Karpas-422 (cell line): ENCODE data around the gene HACD2. TPM values are rescaled to one million over a fixed set of nuclear protein-coding genes. Genes with fewer than 3 reads are reported as not detected.

Source experiments
- DNase-seq: peaks from one replicate; pipeline ENCODE4 v3.0.0-alpha.2; 2015
- H2AFZ ChIP-seq: fragments of 200-600 bp; sonication (generic); 2 replicates; pipeline ENCODE4 v1.6.1; 2014; ENCODE audit warnings: antibody characterized with exemption, low read length, mixed read lengths
- H3K27ac ChIP-seq: fragments of 200-600 bp; sonication (generic); 2 replicates; pipeline ENCODE4 v1.5.1; 2014; ENCODE audit warnings: mild to moderate bottlenecking, low read length, moderate library complexity
- H3K27me3 ChIP-seq: fragments of 200-600 bp; sonication (generic); 2 replicates; pipeline ENCODE4 v1.6.1; 2014; ENCODE audit warnings: low read length, mixed read lengths
- H3K36me3 ChIP-seq: fragments of 200-600 bp; sonication (generic); 2 replicates; pipeline ENCODE4 v1.6.1; 2014; ENCODE audit warnings: low read length, mixed read lengths; ENCODE audit not compliant: insufficient read depth
- H3K4me1 ChIP-seq: fragments of 200-600 bp; sonication (generic); 2 replicates; pipeline ENCODE4 v1.6.1; 2014; ENCODE audit warnings: mild to moderate bottlenecking, low read length, mixed read lengths
- H3K4me2 ChIP-seq: fragments of 200-600 bp; sonication (generic); 2 replicates; pipeline ENCODE4 v1.6.1; 2014; ENCODE audit warnings: low read length, low read depth, mild to moderate bottlenecking; ENCODE audit not compliant: poor library complexity, severe bottlenecking
- H3K4me3 ChIP-seq: fragments of 200-600 bp; sonication (generic); 2 replicates; pipeline ENCODE4 v1.5.1; 2014; ENCODE audit warnings: mild to moderate bottlenecking, antibody characterized with exemption, low read length, mixed read lengths
- H3K79me2 ChIP-seq: fragments of 200-600 bp; sonication (generic); 2 replicates; pipeline ENCODE4 v1.6.1; 2014; ENCODE audit warnings: mild to moderate bottlenecking, low read length, mixed read lengths
- H3K9ac ChIP-seq: fragments of 200-600 bp; sonication (generic); 2 replicates; pipeline ENCODE4 v1.6.0; 2014; ENCODE audit warnings: low read length
- H3K9me2 ChIP-seq: fragments of 200-600 bp; sonication (generic), shearing (Covaris generic); replicated peaks from 2 replicates; pipeline ENCODE4 v1.6.0; 2014; ENCODE audit warnings: mild to moderate bottlenecking, low read length, moderate library complexity; ENCODE audit not compliant: insufficient read depth
- H3K9me3 ChIP-seq: fragments of 300-700, 200-600 bp; sonication (generic); 2 replicates; pipeline ENCODE4 v1.6.1; 2014; ENCODE audit warnings: low read length, mixed read lengths
- H4K20me1 ChIP-seq: fragments of 200-600 bp; sonication (generic); 2 replicates; pipeline ENCODE4 v1.6.1; 2014; ENCODE audit warnings: mild to moderate bottlenecking, antibody characterized with exemption, low read length, low read depth; ENCODE audit not compliant: insufficient read depth
- total RNA-seq: library from RNA; depleted of rRNA; stranded (reverse); fragments of >200 nt; shearing (Covaris generic); gene quantifications from 2 replicates; pipeline ENCODE4 v1.2.3, GENCODE V29; 2014; ENCODE audit warnings: low replicate concordance; rRNA removed

The HACD2 gene, protein sequence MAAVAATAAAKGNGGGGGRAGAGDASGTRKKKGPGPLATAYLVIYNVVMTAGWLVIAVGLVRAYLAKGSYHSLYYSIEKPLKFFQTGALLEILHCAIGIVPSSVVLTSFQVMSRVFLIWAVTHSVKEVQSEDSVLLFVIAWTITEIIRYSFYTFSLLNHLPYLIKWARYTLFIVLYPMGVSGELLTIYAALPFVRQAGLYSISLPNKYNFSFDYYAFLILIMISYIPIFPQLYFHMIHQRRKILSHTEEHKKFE
- total RNA-seq: 35.2 and 75.7 TPM in 2 replicates

DNA sequence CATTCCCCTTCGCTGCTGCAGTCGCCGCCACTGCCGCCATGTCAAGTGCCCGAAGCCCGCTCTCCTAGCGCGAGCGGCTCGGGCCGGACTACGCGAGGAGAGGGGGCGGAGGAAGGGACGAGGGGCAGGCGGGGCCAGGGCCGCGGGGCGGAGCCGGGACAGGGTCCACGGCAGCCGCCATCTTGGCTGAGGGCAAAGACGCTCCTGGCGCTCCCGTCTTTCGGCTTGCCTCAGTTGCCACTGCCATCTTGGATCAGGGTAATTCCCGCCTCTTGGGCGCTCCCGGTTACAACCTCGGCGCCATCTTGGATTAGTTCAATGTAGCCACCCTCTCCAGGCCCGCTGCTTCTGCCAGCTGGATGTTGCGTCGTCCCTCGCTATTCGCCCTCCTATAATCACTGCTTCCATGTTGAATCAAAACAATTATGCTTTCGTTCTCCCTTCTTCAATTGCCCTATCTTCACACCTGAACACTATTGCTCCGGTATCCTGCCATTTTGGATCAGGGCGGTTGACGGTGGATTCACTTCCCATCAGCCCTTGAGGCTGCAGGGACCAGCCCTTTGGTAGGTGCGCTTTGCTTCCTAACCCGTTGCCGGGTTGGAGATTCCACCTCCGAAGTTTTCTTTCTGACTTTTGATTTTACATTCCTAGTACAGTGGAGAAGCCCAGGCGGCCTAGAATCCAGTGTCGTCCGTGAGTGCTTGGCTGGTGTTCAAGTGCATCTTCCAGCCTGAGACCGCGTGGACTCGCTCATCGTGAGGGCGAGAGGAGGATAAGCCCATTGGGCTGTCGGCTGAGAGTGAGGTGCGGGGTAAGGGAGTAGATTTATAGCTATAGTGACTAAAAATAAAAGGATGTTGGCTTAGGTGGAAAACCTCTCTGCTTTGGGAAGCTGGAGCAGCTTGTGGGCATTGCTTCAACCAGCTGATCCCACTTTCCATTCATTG is at the start of gene HACD2:
TSS of gene HACD2 (minus strand) at position 66 of the 950 bp plus-strand sequence. CDS start at position 40, 26 bp downstream.
- H3K79me2 ChIP-seq: peaks cover 73% of the 10 kb centered on the region
- peak within 1 kb of the TSS; percentile 78 for H3K27ac ChIP-seq
- peaks cover 19% of the 10 kb centered on the region for H3K9me3 ChIP-seq

DNA sequence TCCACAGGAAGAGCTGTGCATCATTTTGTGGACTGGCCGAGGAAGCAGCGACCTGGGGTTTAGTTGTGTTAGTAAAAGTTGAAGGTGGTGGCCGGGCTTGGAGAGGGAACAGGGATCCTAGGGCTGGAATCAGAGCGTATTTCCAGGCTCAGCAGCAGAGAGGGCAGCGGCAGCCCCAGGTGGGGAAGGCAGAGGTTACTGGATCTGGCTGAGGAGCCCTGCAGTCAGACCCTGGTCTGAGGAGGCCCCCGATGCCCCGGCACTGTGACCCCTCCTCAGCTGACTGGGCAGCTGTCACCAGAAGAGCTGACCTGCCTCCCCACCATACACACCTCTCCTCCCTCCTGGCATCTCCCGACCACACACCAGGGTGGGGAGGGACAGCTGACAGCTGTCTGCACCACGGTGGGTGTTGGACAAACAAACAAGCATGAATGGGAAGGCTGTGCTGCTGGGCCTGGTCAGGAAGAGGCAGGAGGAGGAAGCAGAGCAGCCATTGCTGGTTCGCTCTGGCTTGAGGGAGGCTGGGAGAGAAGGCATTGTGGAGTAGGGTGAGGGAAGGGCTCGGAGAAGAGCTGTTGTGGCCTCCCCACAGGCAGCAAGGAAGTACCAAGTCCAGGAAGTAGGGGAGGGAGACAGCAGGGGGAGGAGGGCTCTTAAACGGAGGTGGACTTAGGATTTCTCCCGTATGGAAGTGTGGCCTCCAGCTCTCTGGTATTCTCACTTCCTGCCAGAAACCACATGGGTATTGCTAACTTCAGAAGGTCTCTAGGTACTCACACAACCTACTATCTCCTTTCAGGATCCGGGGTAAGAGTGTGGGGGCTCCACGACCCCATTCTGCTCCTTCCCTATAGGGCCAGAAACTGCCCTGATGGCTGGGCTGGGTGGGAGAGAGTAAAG is 49.5 kb upstream of the HACD2 start:
- Histone ChIP-seq H3K4me2 (no peak overlapping the region), H2AFZ (no peak overlapping the region)

More for the DNA sequence above, at the start of gene HACD2:
- Histone ChIP-seq H3K9ac (peak within 1 kb of the TSS; percentile 92), H3K4me2 (peak within 1 kb of the TSS; percentile 88), H3K36me3 (peaks cover 46% of the 10 kb centered on the region), H4K20me1 (no peaks in the 10 kb centered on the region), H3K4me3 (peak within 1 kb of the TSS; percentile 97), H3K27me3 (no peaks in the 10 kb centered on the region), H3K4me1 (peaks cover 26% of the 10 kb centered on the region), H2AFZ (peak within 1 kb of the TSS; percentile 87; the same call in 1 of the 2 replicates), H3K9me2 (no peaks in the 10 kb centered on the region)
- DNase-seq: peak; percentile 98

DNA sequence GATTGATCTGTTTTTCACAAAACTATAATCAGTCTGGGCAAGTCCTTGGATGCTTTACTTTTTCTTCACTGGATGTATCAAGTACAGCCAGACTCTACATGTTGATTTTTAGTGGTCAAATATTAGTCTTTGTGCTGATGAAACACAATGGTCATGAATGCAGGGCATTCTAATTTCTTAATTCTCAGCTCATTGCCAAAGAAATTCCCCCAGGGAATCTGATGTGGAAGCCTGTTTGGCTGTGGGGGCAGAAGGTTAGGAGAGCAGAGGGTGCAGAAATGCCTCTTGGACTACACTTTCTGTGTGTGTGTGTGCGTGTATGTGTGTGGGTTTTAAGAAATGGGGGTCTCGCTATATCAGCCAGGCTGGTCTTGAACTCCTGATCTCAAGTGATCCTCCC is 48.7 kb upstream of the HACD2 start:
- Histone ChIP-seq H3K4me1 (no peaks in the 10 kb centered on the region), H3K9me3 (no peaks in the 10 kb centered on the region), H3K79me2 (no peaks in the 10 kb centered on the region), H3K4me3 (no peak overlapping the region), H3K36me3 (no peaks in the 10 kb centered on the region), H4K20me1 (no peaks in the 10 kb centered on the region), H3K9me2 (no peaks in the 10 kb centered on the region), H3K4me2 (no peak overlapping the region), H3K27ac (no peak overlapping the region), H3K9ac (no peak overlapping the region), H3K27me3 (no peaks in the 10 kb centered on the region), H2AFZ (no peak overlapping the region)
- DNase-seq: no peak

More for the DNA sequence above, 49.5 kb upstream of the HACD2 start:
- no peak overlapping the region for H3K27ac ChIP-seq
- no peaks in the 10 kb centered on the region for H3K4me1 ChIP-seq
- H3K9me2 ChIP-seq: no peaks in the 10 kb centered on the region
- H3K4me3 ChIP-seq: no peak overlapping the region
- H3K36me3 ChIP-seq: no peaks in the 10 kb centered on the region
- H3K9me3 ChIP-seq: no peaks in the 10 kb centered on the region
- H3K79me2 ChIP-seq: no peaks in the 10 kb centered on the region
- H3K9ac ChIP-seq: no peak overlapping the region
- no peaks in the 10 kb centered on the region for H3K27me3 ChIP-seq
- DNase-seq: no peak
- H4K20me1 ChIP-seq: no peaks in the 10 kb centered on the region

GRCh38 chr3:123632161-123632655 is 47.4 kb upstream of the HACD2 start:
- H3K4me3 ChIP-seq: no peak overlapping the region
- H3K36me3 ChIP-seq: no peaks in the 10 kb centered on the region
- H3K9me2 ChIP-seq: no peaks in the 10 kb centered on the region
- no peak for DNase-seq
- H2AFZ ChIP-seq: no peak overlapping the region
- no peak overlapping the region for H3K27ac ChIP-seq
- H3K4me2 ChIP-seq: no peak overlapping the region
- no peaks in the 10 kb centered on the region for H4K20me1 ChIP-seq
- no peaks in the 10 kb centered on the region for H3K9me3 ChIP-seq
- H3K27me3 ChIP-seq: no peaks in the 10 kb centered on the region
- no peak overlapping the region for H3K9ac ChIP-seq
- H3K79me2 ChIP-seq: no peaks in the 10 kb centered on the region
- H3K4me1 ChIP-seq: no peaks in the 10 kb centered on the region

- Histone ChIP-seq H3K4me3 (no peak overlapping the region), H3K9me2 (no peaks in the 10 kb centered on the region), H3K27ac (no peak overlapping the region), H3K27me3 (no peaks in the 10 kb centered on the region), H3K9ac (no peak overlapping the region), H3K9me3 (no peaks in the 10 kb centered on the region), H3K79me2 (no peaks in the 10 kb centered on the region), H3K4me2 (no peak overlapping the region), H3K4me1 (no peaks in the 10 kb centered on the region), H3K36me3 (no peaks in the 10 kb centered on the region), H4K20me1 (no peaks in the 10 kb centered on the region), H2AFZ (no peak overlapping the region)
- DNase-seq: no peak
These were observed 44.8 kb upstream of the HACD2 start for GRCh38 chr3:123629747-123630047.

DNA sequence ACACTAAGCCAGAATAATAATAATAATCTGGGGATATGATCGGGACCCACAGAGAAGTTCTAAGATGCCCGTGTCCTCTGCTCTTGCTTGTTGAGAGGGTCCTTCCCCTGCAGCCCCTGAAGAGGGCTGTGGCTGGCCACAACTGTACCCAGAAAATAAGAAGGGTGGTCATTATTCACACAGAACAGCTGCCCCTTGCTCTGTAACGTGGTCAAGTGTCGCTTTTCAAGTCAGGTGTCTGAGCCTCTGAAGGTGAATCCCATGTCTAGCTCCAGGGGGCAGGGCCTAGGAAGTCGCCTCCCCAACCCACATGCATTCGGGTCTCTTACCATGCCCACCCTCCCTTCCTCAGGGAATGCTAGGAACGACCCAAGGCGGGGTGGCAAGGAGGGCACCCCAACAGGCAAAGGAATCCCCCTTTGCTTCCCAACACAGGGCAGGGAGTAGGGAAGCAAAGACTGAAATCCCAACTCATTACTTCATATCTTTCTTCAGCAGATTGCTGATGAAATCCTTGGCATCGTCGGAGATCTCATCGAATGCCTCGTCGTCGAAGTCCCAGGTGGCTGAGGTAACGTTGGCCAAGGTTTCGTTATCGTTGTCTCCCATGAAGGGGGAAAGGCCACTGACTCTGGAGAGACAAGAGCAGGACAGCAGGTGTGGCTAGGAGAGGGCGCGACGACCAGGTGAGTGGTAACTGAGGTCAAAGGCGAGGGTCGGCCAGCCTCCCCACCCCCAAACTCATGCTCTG is 44.3 kb upstream of the HACD2 start:
- Histone ChIP-seq H3K36me3 (no peaks in the 10 kb centered on the region), H3K27me3 (no peaks in the 10 kb centered on the region), H3K79me2 (no peaks in the 10 kb centered on the region), H3K4me2 (no peak overlapping the region), H3K4me3 (no peak overlapping the region), H3K27ac (no peak overlapping the region), H4K20me1 (no peaks in the 10 kb centered on the region), H3K4me1 (no peaks in the 10 kb centered on the region), H3K9me3 (no peaks in the 10 kb centered on the region), H3K9me2 (no peaks in the 10 kb centered on the region), H2AFZ (no peak overlapping the region), H3K9ac (no peak overlapping the region)
- no peak for DNase-seq
